HepG2 (cell line): ENCODE results near the gene ARL6IP4.

Source experiments
- CTCF ChIP-seq: sonication (generic); formaldehyde crosslinking; IDR thresholded peaks from 2 replicates; pipeline ENCODE4 v1.5.0; 2020; ENCODE audit warnings: mild to moderate bottlenecking, missing genetic modification reagents, moderate library complexity
- ESRRA ChIP-seq: sonication (generic); formaldehyde crosslinking; IDR thresholded peaks from 2 replicates; pipeline ENCODE4 v1.5.1; 2020; ENCODE audit warnings: mild to moderate bottlenecking, low read depth, missing genetic modification reagents
- EZH2 ChIP-seq: conservative IDR thresholded peaks from 2 replicates; pipeline ENCODE4 v1.6.1; 2012; ENCODE audit warnings: mild to moderate bottlenecking, low read depth, low read length, moderate library complexity
- GATA4 ChIP-seq: sonication (generic); IDR thresholded peaks from 2 replicates; pipeline ENCODE4 v1.6.1; 2016; ENCODE audit warnings: antibody characterized with exemption, low read depth, borderline replicate concordance
- HDAC6 ChIP-seq: fragments of 200-600 bp; sonication (generic); IDR thresholded peaks from 2 replicates; pipeline ENCODE4 v1.7.0; 2017; ENCODE audit warnings: mild to moderate bottlenecking, antibody characterized with exemption, low read length, low read depth
- LRRFIP1 ChIP-seq: sonication (generic); formaldehyde crosslinking; conservative IDR thresholded peaks from 2 replicates; pipeline ENCODE4 v1.4.0; 2020; ENCODE audit warnings: missing genetic modification reagents
- NONO ChIP-seq, 2 experiments: fragments of 450-650 bp in 1 of 2; sonication (generic) in 1 of 2; formaldehyde crosslinking in 1 of 2; IDR thresholded peaks in 1 of 2; conservative IDR thresholded peaks in 1 of 2; 2 replicates each; pipeline versions ENCODE4 v1.6.1 to v1.8.0; 2017 to 2022; ENCODE audit warnings: mild to moderate bottlenecking in 1 of 2, missing genetic modification reagents in 1 of 2, moderate library complexity in 1 of 2
- POGZ ChIP-seq: sonication (generic); formaldehyde crosslinking; IDR thresholded peaks from 2 replicates; pipeline ENCODE4 v1.4.0; 2020; ENCODE audit warnings: mild to moderate bottlenecking, missing genetic modification reagents
- TBP ChIP-seq: sonication (generic); formaldehyde crosslinking; IDR thresholded peaks from 2 replicates; pipeline ENCODE4 v1.5.0; 2020; ENCODE audit warnings: missing genetic modification reagents
- ZNF557 ChIP-seq: sonication (generic); formaldehyde crosslinking; IDR thresholded peaks from 2 replicates; pipeline ENCODE4 v1.4.0; 2020; ENCODE audit warnings: missing genetic modification reagents

GRCh38 chr12:123001464-123001863 lies 21.0 kb downstream of the ARL6IP4 start:
- TF ChIP-seq LRRFIP1 (CRISPR knock-in tag) (no peak), EZH2 (no peak), TBP (CRISPR knock-in tag) (no peak), NONO (IDR thresholded peaks at IDR 0.05) (no peak), NONO (CRISPR knock-in tag; conservative IDR thresholded peaks at IDR 0.05) (no peak), ESRRA (CRISPR knock-in tag) (no peak), POGZ (CRISPR knock-in tag) (no peak), ZNF557 (CRISPR knock-in tag) (no peak), HDAC6 (no peak), CTCF (CRISPR knock-in tag) (no peak), GATA4 (no peak)
